KOPT-K1 (cell line): Measurements from ENCODE around the gene TIPIN.
"Not testable (repeated sequence)": the region's sequence is repeated elsewhere in the genome, so short reads cannot be mapped to it uniquely, and the experiment has no call there.

ENCODE experiments used
- H3K27ac ChIP-seq: fragments of 200-600 bp; sonication (generic); 2 replicates; pipeline ENCODE4 v1.5.1; 2016; ENCODE audit warnings: antibody characterized with exemption, mild to moderate bottlenecking, low read depth, low read length; ENCODE audit not compliant: poor library complexity, severe bottlenecking
- H3K36me3 ChIP-seq: fragments of 200-600 bp; sonication (generic); 2 replicates; pipeline ENCODE4 v1.5.1; 2017; ENCODE audit warnings: antibody characterized with exemption, mild to moderate bottlenecking, low read length, moderate library complexity; ENCODE audit not compliant: insufficient read depth
- H3K9me3 ChIP-seq: fragments of 200-600 bp; sonication (generic); 2 replicates; pipeline ENCODE4 v1.5.1; 2017; ENCODE audit warnings: antibody characterized with exemption, low read length, mild to moderate bottlenecking; ENCODE audit not compliant: insufficient read depth, poor library complexity, severe bottlenecking

The TIPIN gene

GRCh38 chr15:66359740-66360139 lies 3.3 kb upstream of the TIPIN start:
- Histone ChIP-seq H3K36me3 (no peaks in the 10 kb centered on the region), H3K9me3 (no peaks in the 10 kb centered on the region), H3K27ac (no peak overlapping the region)

DNA sequence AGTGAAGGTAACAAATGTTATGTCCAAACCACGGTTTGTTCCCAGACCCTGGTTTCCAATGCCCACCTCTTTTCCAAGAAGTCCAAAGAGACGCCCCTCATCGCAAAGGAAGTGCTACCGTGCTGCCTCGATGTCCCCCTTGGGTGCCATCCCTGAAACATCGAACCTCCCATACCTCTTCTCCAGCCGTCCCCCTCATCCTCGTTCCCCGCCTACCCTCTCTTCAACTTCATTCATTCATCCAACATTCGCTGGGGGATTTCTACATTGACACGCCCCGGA lies 467 bp downstream of the TIPIN start:
- H3K27ac ChIP-seq, result peak overlapping the region; percentile 89
- H3K9me3 ChIP-seq, result no peaks in the 10 kb centered on the region
- peaks cover 32% of the 10 kb centered on the region for H3K36me3 ChIP-seq

- H3K9me3 ChIP-seq, H3K27ac ChIP-seq: not testable (repeated sequence)
- H3K36me3 ChIP-seq, result peaks cover 89% of the 10 kb centered on the region
These were observed 8.0 kb downstream of the TIPIN start for GRCh38 chr15:66348530-66348929.

GRCh38 chr15:66328771-66329170 lies 27.7 kb downstream of the TIPIN start:
- Histone ChIP-seq H3K9me3 (no peaks in the 10 kb centered on the region), H3K27ac (no peak overlapping the region), H3K36me3 (peaks cover 96% of the 10 kb centered on the region)

DNA sequence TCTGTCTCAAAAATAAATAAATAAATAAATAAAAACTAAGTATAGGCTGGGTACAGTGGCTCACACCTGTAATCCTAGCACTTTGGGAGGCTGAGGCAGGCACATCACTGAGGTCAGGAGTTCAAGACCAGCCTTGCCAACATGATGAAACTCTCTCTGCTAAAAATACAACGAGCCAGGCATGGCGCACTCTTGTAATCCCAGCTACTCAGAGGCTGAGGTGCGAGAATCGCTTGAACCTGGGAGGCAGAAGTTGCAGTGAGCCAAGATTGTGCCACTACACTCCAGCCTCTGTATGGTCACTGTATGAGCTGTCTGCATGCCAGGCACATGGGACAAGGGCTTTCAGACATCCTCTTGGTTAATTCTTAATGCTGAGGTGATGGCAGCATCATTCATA lies 28.7 kb downstream of the TIPIN start:
- Histone ChIP-seq H3K36me3 (peaks cover 97% of the 10 kb centered on the region), H3K9me3 (no peaks in the 10 kb centered on the region), H3K27ac (no peak overlapping the region)

GRCh38 chr15:66326051-66326450 lies 30.4 kb downstream of the TIPIN start:
- no peaks in the 10 kb centered on the region for H3K9me3 ChIP-seq
- peaks cover 98% of the 10 kb centered on the region for H3K36me3 ChIP-seq
- H3K27ac ChIP-seq, result no peak overlapping the region

DNA sequence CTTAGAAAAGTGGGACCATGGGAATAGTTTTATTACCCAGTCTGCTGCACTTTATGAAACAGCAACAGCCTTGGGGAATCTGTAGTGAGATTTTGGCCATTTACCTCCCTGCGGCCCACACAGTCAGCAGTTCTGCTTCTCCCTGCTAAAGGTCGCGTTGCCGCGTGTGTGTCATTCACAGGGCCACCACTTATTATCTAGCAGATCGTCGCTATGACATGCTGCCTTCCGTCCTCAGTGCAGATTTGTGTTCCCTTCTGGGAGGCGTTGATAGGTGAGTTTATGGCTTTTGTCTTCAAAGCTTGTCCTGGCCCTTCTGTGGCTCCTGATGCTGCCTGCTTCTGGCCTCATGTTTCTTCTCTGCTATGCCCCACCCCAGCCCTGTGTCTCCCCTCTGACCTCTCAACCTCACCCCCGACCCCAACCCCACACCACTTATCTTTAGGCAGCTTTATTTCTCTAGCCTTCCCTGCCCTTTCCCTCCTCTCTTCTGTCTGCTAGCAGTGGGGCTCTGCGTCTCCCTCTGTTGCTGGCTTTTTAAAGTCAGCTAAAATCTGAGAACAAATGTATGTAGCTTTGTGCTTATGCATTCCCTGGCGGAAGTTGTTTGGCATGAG lies 33.1 kb downstream of the TIPIN start:
- Histone ChIP-seq H3K9me3 (no peaks in the 10 kb centered on the region), H3K27ac (no peak overlapping the region), H3K36me3 (peaks cover 98% of the 10 kb centered on the region)

DNA sequence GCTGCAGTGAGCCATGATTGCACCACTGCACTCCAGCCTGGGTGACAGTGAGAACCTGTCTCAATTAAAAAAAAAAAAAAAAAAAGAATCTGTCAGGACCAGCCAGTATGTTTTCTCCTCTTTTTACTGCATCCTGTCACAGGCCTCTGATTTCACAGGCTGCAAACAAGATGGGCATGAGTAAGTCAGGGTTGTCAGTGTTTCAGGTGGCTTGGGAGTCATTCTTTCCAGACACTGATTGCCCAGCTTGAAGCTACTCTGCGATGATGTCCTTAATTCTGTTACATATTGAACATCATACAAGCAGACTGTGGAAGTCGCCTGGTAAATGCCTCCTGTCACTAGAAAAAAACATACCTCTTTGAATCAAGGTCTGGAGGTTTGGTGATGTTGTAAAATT lies 44.3 kb downstream of the TIPIN start:
- H3K9me3 ChIP-seq, result no peaks in the 10 kb centered on the region
- peaks cover 97% of the 10 kb centered on the region for H3K36me3 ChIP-seq
- no peak overlapping the region for H3K27ac ChIP-seq

DNA sequence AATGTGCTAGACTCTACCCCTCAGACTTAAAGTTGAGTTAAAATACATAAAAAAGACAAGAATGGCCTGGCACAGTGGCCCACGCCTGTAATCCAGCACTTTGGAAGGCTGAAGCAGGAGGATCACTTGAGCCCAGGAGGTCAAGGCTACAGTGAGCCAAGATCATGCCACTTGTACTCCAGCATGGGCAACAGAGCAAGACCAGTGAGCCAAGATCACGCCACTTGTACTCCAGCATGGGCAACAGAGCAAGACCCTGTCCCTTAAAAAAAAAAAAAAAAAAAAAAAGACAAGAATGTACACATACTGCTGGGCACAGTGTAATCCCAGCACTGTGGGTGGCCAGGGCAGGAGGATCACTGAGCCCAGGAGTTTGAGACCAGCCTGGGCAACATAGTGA lies 45.7 kb downstream of the TIPIN start:
- H3K36me3 ChIP-seq, result peaks cover 96% of the 10 kb centered on the region
- H3K9me3 ChIP-seq, result no peaks in the 10 kb centered on the region
- no peak overlapping the region for H3K27ac ChIP-seq

DNA sequence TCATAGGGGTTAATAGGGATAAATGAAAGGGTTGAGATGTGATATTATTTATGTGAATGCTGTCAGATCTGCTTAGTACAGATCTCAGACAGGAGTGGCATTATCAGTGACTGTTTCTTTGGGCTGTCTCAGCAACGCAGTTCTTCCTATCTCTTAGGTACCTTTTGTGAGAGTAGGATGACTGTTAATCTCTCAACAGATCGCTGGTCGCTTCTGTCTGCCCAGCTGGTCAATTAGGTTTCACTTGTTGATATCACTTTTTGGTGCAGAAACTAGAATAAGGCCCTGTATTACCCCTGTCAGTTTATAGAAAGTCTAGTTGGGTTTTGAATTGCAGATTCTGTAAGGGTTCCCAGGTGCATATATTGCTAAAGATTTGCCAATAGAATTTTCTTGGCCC lies 46.7 kb downstream of the TIPIN start:
- H3K27ac ChIP-seq, result no peak overlapping the region
- H3K36me3 ChIP-seq, result peaks cover 92% of the 10 kb centered on the region
- H3K9me3 ChIP-seq, result no peaks in the 10 kb centered on the region

- no peak overlapping the region for H3K27ac ChIP-seq
- peaks cover 83% of the 10 kb centered on the region for H3K36me3 ChIP-seq
- H3K9me3 ChIP-seq, result no peaks in the 10 kb centered on the region
These were observed 48.0 kb downstream of the TIPIN start for GRCh38 chr15:66308531-66308930.

DNA sequence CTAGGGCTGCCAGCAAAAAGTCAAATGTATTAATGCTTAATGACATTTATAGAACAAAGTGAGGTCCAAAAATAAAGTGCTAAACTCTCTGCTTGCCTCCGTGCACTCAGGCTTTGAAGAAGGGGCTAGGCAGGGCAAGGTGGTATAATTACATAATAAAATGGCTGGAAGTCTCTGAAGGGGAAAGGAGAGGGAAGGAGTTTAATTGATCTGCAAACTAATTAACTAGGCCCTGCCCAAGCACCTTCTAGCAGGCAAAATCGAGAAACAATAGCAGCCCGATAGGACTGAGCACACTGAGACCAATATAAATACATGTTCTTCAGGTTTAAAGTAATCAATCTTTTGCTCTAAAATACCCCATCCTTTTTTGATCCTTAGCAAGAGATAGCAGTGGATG lies 50.1 kb downstream of the TIPIN start:
- Histone ChIP-seq H3K9me3 (no peaks in the 10 kb centered on the region), H3K27ac (no peak overlapping the region), H3K36me3 (peaks cover 82% of the 10 kb centered on the region)

DNA sequence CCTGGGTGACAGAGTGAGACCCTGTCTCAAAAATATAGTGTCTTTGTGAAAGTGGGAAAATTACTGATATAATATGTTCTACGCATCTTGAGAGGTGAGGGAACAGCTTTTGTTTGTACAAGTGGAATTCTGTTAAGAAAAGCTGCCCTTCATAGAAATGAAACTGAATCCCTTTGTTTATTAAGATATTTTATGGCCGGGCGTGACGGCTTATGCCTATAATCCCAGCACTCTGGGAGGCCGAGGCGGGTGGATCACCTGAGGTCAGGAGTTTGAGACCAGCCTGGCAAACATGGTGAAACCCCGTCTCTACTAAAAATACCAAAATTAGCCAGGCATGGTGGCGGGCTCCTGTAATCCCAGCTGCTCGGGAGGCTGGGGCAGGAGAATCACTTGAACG lies 52.1 kb downstream of the TIPIN start:
- H3K27ac ChIP-seq, H3K9me3 ChIP-seq: not testable (repeated sequence)
- peaks cover 74% of the 10 kb centered on the region for H3K36me3 ChIP-seq

DNA sequence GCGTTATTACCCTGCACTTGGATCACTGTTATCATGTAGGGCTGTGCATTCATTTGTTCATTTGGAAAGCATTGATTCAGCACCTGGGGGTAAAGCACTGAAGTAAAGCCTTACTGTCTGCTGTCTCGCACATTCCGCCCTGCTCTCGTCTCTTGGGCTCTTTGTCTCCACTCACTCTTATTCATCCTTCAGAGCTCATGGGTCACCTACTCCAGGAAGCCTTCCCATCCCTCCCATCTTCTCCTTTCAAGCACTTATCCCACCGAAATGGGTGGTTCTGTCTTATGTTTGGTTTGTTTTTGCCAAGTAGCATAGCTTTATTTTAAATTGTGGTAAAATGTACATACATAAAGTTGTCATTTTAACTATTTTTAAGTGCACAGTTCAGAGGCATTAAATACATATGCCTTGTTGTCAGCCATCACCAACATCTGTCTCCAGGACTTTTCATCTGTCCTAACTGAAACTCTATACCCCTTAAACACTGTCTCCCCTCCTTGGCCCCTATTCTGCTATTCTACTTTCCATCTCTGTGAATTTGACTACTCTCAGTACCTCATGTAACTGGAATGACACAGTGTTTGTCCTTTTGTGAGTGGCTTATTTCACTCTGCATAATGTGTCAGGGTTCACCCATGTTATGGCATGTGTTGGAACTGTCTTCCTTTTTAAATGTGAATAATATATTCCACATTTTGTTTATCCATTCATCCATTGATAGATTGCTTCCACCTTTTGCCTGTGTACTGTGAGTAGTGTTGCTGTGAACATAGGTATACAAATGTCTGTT lies 53.8 kb downstream of the TIPIN start:
- H3K36me3 ChIP-seq, result peaks cover 74% of the 10 kb centered on the region
- no peaks in the 10 kb centered on the region for H3K9me3 ChIP-seq
- no peak overlapping the region for H3K27ac ChIP-seq

DNA sequence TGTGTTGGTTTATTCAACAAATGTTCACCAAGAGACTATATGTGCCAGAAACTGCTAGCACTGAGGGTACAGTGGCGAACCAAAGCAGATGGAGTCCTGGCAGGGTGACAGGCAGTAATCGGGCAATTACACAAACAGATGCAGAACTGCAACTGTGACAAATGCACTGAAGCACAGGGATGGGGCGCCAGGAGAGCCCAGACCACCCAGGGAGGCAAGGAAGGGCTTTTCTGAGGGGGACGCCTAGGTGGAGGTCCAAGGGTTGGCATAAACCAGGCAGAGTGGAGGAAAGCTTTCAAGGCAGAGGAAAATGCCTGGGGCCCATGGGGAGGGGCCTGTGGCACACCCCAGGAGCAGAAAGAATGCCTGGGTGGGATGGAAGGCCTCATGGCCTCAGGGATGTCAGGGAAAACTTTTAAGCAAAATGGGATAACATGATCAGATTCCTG lies 57.7 kb downstream of the TIPIN start:
- no peaks in the 10 kb centered on the region for H3K9me3 ChIP-seq
- H3K36me3 ChIP-seq, result peaks cover 66% of the 10 kb centered on the region
- no peak overlapping the region for H3K27ac ChIP-seq

DNA sequence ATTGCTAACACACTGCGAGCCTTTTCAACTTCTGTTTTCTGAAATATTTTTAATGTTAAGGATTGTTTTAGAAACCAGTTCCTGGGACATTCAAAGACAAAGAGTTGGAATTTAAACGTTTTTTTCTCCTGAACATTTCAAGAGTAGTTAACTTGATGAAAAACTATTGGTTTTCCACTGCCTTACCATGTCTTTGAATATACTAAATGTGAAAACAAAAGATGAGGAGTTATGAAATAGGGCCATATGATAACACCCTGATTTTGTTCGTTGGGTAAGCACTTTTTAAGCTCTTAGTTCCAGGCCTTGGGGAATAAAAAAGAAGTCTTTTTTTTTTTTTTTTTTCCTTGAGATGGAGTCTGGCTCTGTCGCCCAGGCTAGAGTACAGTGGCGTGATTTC lies 60.3 kb downstream of the TIPIN start:
- H3K27ac ChIP-seq, result no peak overlapping the region

More for the DNA sequence above, 60.3 kb downstream of the TIPIN start:
- Histone ChIP-seq H3K36me3 (peaks cover 42% of the 10 kb centered on the region), H3K9me3 (no peaks in the 10 kb centered on the region)
